GM12892 (cell line): Measurements from ENCODE around the gene IZUMO2.

Source experiments
- DNase-seq: peaks from one replicate; pipeline ENCODE4 v3.0.0; 2011; ENCODE audit not compliant: insufficient read length
- FAIRE-seq: peaks from 2 replicates; lab custom pipeline; 2011; peaks lifted over from hg19 to GRCh38; lab: Jason Lieb, UNC
- POLR2A ChIP-seq: IDR thresholded peaks from 2 replicates; pipeline ENCODE4 v1.6.1; 2011; ENCODE audit warnings: low read depth, low read length, control low read depth
- POLR2AphosphoS5 ChIP-seq: IDR thresholded peaks from 2 replicates; pipeline ENCODE4 v1.6.1; 2011; ENCODE audit warnings: low read depth, low read length, control low read depth
- TAF1 ChIP-seq: IDR thresholded peaks from 2 replicates; pipeline ENCODE4 v1.6.1; 2011; ENCODE audit warnings: low read depth, mild to moderate bottlenecking, control low read depth, low read length, borderline replicate concordance

The IZUMO2 gene

GRCh38 chr19:50178320-50178719 is 15.2 kb upstream of the IZUMO2 start:
- no peak for TF ChIP-seq TAF1
- TF ChIP-seq POLR2A = no peak
- no peak for TF ChIP-seq POLR2AphosphoS5

GRCh38 chr19:50176775-50177174 is 13.7 kb upstream of the IZUMO2 start:
- FAIRE-seq = no peak
- TF ChIP-seq POLR2AphosphoS5 (no peak), POLR2A (no peak), TAF1 (no peak)
- no peak for DNase-seq

More at GRCh38 chr19:50178320-50178719, 15.2 kb upstream of the IZUMO2 start:
- no peak for FAIRE-seq
- DNase-seq = no peak

GRCh38 chr19:50175924-50176323 is 12.8 kb upstream of the IZUMO2 start:
- DNase-seq (no peak), FAIRE-seq (no peak)
- TF ChIP-seq TAF1 (no peak), POLR2A (no peak), POLR2AphosphoS5 (no peak)

GRCh38 chr19:50174100-50174793 is 11.2 kb upstream of the IZUMO2 start:
- no peak for DNase-seq
- no peak for TF ChIP-seq TAF1
- no peak for TF ChIP-seq POLR2AphosphoS5
- TF ChIP-seq POLR2A = no peak
- FAIRE-seq = no peak

GRCh38 chr19:50173127-50173526 is 10.0 kb upstream of the IZUMO2 start:
- no peak for DNase-seq
- no peak for FAIRE-seq
- TF ChIP-seq POLR2AphosphoS5 (no peak), POLR2A (no peak), TAF1 (no peak)

- no peak for FAIRE-seq
- TF ChIP-seq POLR2AphosphoS5 (no peak), POLR2A (no peak), TAF1 (no peak)
- DNase-seq = no peak
Observed at GRCh38 chr19:50172726-50173125, 9.6 kb upstream of the IZUMO2 start.

- no peak for FAIRE-seq
- TF ChIP-seq TAF1 (no peak), POLR2A (no peak), POLR2AphosphoS5 (no peak)
- no peak for DNase-seq
Observed at GRCh38 chr19:50171752-50172151, 8.7 kb upstream of the IZUMO2 start.

- DNase-seq (no peak), FAIRE-seq (no peak)
- TF ChIP-seq POLR2AphosphoS5 (no peak), POLR2A (no peak), TAF1 (no peak)
Observed at GRCh38 chr19:50167314-50167721, 4.2 kb upstream of the IZUMO2 start.

GRCh38 chr19:50159078-50159477 is 4.0 kb downstream of the IZUMO2 start:
- TF ChIP-seq TAF1 (no peak), POLR2A (no peak), POLR2AphosphoS5 (no peak)
- FAIRE-seq (no peak), DNase-seq (no peak)

- no peak for DNase-seq
- FAIRE-seq = no peak
- no peak for TF ChIP-seq POLR2A
- no peak for TF ChIP-seq TAF1
- no peak for TF ChIP-seq POLR2AphosphoS5
Observed at GRCh38 chr19:50158577-50158976, 4.5 kb downstream of the IZUMO2 start.

- DNase-seq (no peak), FAIRE-seq (no peak)
- TF ChIP-seq POLR2AphosphoS5 (no peak), POLR2A (no peak), TAF1 (no peak)
Observed at GRCh38 chr19:50155520-50156109, 7.5 kb downstream of the IZUMO2 start.

GRCh38 chr19:50154529-50154928 is 8.6 kb downstream of the IZUMO2 start:
- DNase-seq (no peak), FAIRE-seq (no peak)
- TF ChIP-seq POLR2A = no peak
- no peak for TF ChIP-seq POLR2AphosphoS5
- TF ChIP-seq TAF1 = no peak

- DNase-seq (no peak), FAIRE-seq (no peak)
- TF ChIP-seq POLR2A (no peak), TAF1 (no peak), POLR2AphosphoS5 (no peak)
Observed at GRCh38 chr19:50152578-50152977, 10.5 kb downstream of the IZUMO2 start.
